Esophagus muscularis mucosa (tissue), 4 donors: ENCODE data around the gene SHD. TPM values are rescaled to one million over a fixed set of nuclear protein-coding genes. Genes with fewer than 3 reads are reported as not detected.

Source experiments
- DNase-seq: peaks from one replicate; pipeline ENCODE4 v3.0.0-alpha.2; 2017; ENCODE audit errors: extremely low spot score
- H3K27ac ChIP-seq, 4 donors: fragments of 200-600 bp; sonication (generic); replicated peaks in 1 of 4; 1 replicate in 3 of 4; 2 replicates in 1 of 4; pipeline ENCODE4 v1.5.1; 2016 to 2019; ENCODE audit warnings: mild to moderate bottlenecking in 1 of 4
- H3K27me3 ChIP-seq, 4 donors: fragments of 200-600 bp; sonication (generic); one replicate each; pipeline versions ENCODE4 v1.5.1 to v1.6.0; 2016 to 2019
- H3K36me3 ChIP-seq, 4 donors: fragments of 200-600 bp; sonication (generic); one replicate each; pipeline ENCODE4 v1.5.1; 2016 to 2019
- H3K4me1 ChIP-seq, 4 donors: fragments of 200-600 bp; sonication (generic); one replicate each; pipeline ENCODE4 v1.5.1; 2016 to 2019
- H3K4me3 ChIP-seq, 4 donors: fragments of 200-600 bp; sonication (generic); 1 replicate in 2 of 4; 2 replicates in 2 of 4; pipeline ENCODE4 v1.5.1; 2016 to 2019; ENCODE audit warnings: mild to moderate bottlenecking in 4 of 4, moderate library complexity in 1 of 4
- H3K9me3 ChIP-seq, 4 donors: fragments of 200-600 bp; sonication (generic); 1 replicate in 3 of 4; 2 replicates in 1 of 4; pipeline ENCODE4 v1.5.1; 2016 to 2019
- CTCF ChIP-seq, 3 experiments: fragments of 200-600 bp in 2 of 3; fragments of 450-650 bp in 1 of 3; sonication (generic) in 2 of 3; IDR thresholded peaks; one replicate each; pipeline ENCODE4 v1.5.1; 2017 to 2019; ENCODE audit warnings: antibody characterized with exemption in 3 of 3, mild to moderate bottlenecking in 2 of 3, moderate library complexity in 1 of 3
- EP300 ChIP-seq: sonication (generic); formaldehyde crosslinking; IDR thresholded peaks from one replicate; pipeline ENCODE4 v1.6.1; 2017; ENCODE audit warnings: antibody characterized with exemption
- POLR2A ChIP-seq: fragments of 450-650 bp; IDR thresholded peaks from one replicate; pipeline ENCODE4 v1.6.1; 2017; ENCODE audit warnings: antibody characterized with exemption, moderate library complexity, mild to moderate bottlenecking, low read depth
- POLR2AphosphoS5 ChIP-seq, 2 donors: sonication (generic); formaldehyde crosslinking; IDR thresholded peaks; one replicate each; pipeline ENCODE4 v1.6.1; 2017; ENCODE audit warnings: antibody characterized with exemption in 2 of 2
- WGBS: methylation state at CpG from one replicate; pipeline ENCODE4 v1.1.5; 2018; 5-methylcytosine and 5-hydroxymethylcytosine counted together
- intact Hi-C: fragments of 100-400 bp; cut with DNase I; formaldehyde crosslinking; loops from one replicate; pipeline ENCODE4 v1.15.1; 2023
- total RNA-seq, 4 donors: library from RNA; depleted of rRNA; stranded (reverse); fragments of >200 nt; gene quantifications; one replicate each; pipeline versions ENCODE4 v1.1.0 to v1.2.1, GENCODE V29; 2016

SHD gene
- total RNA-seq, 4 donors from 2014 or later, result not detected

GRCh38 chr19:4294389-4294788 lies 15.3 kb downstream of the SHD start:
- H3K9me3 ChIP-seq, result no peaks in the 10 kb centered on the region
- H3K27me3 ChIP-seq, result peaks cover 0 to 78% (median 0%) of the 10 kb centered on the region in 4 donors
- TF ChIP-seq CTCF (IDR thresholded peaks at IDR 0.05) (no peak), POLR2A (no peak), POLR2AphosphoS5 (IDR thresholded peaks at IDR 0.05) (no peak), EP300 (no peak)
- DNase-seq, result no peak
- peaks cover 0 to 3% (median 0%) of the 10 kb centered on the region in 4 donors for H3K4me1 ChIP-seq
- H3K36me3 ChIP-seq, result no peaks in the 10 kb centered on the region
- no peak overlapping the region for H3K27ac ChIP-seq
- H3K4me3 ChIP-seq, result no peak overlapping the region
- intact Hi-C loops, result no loop called here
- WGBS, result 68% methylated on average over 9 of the region's 10 CpGs

- peaks cover 0 to 72% (median 0%) of the 10 kb centered on the region in 4 donors for H3K27me3 ChIP-seq
Observed at GRCh38 chr19:4295972-4296771, 17.1 kb downstream of the SHD start.

DNA sequence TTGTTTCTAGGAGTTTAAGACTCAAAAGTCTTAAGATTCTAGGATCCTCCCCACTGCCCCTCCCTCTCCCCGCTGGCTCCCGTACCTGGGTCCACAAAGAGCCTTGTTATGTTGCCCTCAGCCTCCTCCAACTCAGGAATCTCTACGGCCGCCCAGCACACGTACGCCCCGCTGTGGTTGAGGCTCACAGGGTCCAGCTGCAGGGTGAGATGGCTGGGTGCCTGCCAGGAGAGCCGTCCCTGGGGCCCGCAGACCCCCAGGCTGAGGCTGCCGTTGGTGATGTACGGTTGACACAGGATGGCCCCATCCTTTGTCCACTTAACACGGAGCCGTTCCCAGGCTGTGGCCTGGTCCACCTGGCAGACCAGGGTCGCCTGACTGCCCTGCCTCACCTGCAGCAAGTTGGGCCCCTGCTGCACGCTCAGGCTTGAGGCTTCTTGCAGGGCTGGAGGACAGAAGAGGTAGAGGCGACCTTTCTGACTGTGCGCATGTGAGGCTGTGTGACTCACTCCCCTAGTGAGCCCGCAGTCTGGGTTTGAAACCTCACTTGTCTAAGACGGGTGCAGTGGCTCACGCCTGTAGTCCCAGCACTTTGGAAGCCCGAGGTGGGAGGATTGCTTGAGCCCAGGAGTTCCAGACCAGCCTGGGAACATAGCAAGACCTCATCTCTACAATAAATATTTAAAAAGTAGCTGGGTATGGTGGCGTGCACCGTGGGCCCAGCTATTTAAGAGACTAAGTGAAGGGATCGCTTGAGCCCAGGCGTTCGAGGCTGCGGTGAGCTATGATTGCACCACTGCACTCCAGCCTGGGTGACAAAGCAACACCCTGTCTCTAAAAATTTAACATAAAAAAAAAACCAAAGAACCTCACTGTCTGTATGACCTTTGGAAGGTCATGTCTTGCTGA lies 19.1 kb downstream of the SHD start:
- no peak for DNase-seq
- Histone ChIP-seq H3K27ac (no peak overlapping the region), H3K36me3 (no peaks in the 10 kb centered on the region), H3K9me3 (no peaks in the 10 kb centered on the region), H3K4me1 (peaks cover 0 to 3% (median 0%) of the 10 kb centered on the region in 4 donors), H3K4me3 (no peak overlapping the region), H3K27me3 (peaks cover 0 to 68% (median 0%) of the 10 kb centered on the region in 4 donors)
- WGBS, result 83% methylated on average over 20 of the region's 27 CpGs
- intact Hi-C loops, result no loop called here
- no peak for TF ChIP-seq POLR2AphosphoS5 (IDR thresholded peaks at IDR 0.05)
- TF ChIP-seq POLR2A, result no peak
- no peak for TF ChIP-seq CTCF (IDR thresholded peaks at IDR 0.05)
- no peak for TF ChIP-seq EP300

More at GRCh38 chr19:4295972-4296771, 17.1 kb downstream of the SHD start:
- DNase-seq, result no peak
- H3K4me1 ChIP-seq, result peaks cover 0 to 3% (median 0%) of the 10 kb centered on the region in 4 donors
- 55% methylated on average over 12 of the region's 14 CpGs for WGBS
- H3K36me3 ChIP-seq, result no peaks in the 10 kb centered on the region
- no peaks in the 10 kb centered on the region for H3K9me3 ChIP-seq
- intact Hi-C loops, result no loop called here
- no peak overlapping the region for H3K27ac ChIP-seq
- TF ChIP-seq CTCF (IDR thresholded peaks at IDR 0.05), result no peak
- TF ChIP-seq EP300, result no peak
- no peak for TF ChIP-seq POLR2AphosphoS5 (IDR thresholded peaks at IDR 0.05)
- no peak for TF ChIP-seq POLR2A
- H3K4me3 ChIP-seq, result no peak overlapping the region

DNA sequence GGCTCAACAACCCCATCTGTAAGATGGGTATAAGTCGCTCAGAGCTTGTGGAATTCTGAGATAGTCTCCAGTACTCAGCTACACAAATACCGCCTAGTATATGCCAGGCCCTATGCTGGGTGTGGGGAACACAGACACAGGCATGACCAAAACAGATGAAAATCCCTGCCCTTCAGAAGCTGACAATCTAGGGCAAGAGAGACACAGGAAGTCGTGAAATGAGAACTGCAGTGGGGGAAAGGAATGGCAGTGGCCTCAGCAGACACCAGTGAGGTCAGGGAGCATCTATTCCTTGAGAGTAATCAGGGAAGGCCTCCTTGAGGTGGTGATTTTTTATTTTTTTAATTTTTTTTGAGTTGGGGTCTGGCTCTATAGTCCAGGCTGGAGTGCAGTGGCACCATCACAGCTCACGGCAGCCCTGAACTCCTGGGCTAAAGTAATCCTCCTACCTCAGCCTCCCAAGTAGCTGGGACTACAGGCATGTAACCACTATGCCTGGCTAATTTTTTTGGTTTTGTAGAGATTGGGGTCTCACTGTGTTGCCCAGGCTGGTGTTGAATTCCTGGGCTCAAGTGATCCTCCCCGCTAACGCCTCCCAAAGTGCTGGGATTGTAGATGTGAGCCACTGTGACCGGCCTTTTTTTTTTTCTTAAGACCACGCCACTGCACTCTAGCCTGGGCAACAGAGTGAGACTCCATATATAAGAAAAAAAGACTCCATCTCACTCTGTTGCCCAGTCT lies 19.9 kb downstream of the SHD start:
- Histone ChIP-seq H3K36me3 (no peaks in the 10 kb centered on the region), H3K9me3 (no peaks in the 10 kb centered on the region), H3K4me3 (no peak overlapping the region), H3K4me1 (peaks cover 0 to 3% (median 0%) of the 10 kb centered on the region in 4 donors), H3K27me3 (peaks cover 0 to 76% (median 3%) of the 10 kb centered on the region in 4 donors), H3K27ac (no peak overlapping the region)
- no peak for DNase-seq
- intact Hi-C loops, result no loop called here
- 77% methylated on average over 8 of the region's 8 CpGs for WGBS
- no peak for TF ChIP-seq EP300
- TF ChIP-seq CTCF (IDR thresholded peaks at IDR 0.05), result no peak
- TF ChIP-seq POLR2AphosphoS5 (IDR thresholded peaks at IDR 0.05), result no peak
- no peak for TF ChIP-seq POLR2A
